GM18499 (cell line): ENCODE results near the gene AMY1A.
"Not testable (repeated sequence)": the region's sequence is repeated elsewhere in the genome, so short reads cannot be mapped to it uniquely, and the experiment has no call there.

Source experiments
- ATAC-seq: cut with Tn5 transposase; IDR thresholded peaks from one replicate; pipeline ENCODE4 v1.9.1; 2021; ENCODE audit warnings: moderate number of reproducible peaks; ENCODE audit not compliant: insufficient read depth, unreplicated experiment

AMY1A gene

DNA sequence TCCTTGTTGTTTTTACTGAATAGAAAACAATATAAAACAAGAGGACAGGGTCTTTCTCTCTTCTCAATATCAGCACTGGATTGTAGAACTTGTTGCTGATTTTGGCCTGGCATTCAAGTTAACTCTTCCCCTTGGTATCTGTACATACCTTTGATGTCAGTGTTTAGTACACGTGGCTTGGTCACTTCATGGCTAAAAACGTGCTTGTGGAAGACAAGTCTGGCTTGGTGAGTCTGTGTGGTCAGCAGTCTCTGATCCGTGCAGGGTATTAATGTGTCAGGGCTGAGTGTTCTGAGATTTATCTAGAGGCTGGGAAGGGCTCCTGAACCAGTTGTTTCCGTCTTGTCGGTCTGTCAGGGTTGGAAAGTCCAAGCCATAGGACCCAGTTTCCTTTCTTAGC is at the start of gene AMY1A:
Gene AMY1A (plus strand): TSS at position 301 of the 400 bp plus-strand sequence. CDS start 571 bp downstream, outside the sequence.
- not testable (repeated sequence) for ATAC-seq

DNA sequence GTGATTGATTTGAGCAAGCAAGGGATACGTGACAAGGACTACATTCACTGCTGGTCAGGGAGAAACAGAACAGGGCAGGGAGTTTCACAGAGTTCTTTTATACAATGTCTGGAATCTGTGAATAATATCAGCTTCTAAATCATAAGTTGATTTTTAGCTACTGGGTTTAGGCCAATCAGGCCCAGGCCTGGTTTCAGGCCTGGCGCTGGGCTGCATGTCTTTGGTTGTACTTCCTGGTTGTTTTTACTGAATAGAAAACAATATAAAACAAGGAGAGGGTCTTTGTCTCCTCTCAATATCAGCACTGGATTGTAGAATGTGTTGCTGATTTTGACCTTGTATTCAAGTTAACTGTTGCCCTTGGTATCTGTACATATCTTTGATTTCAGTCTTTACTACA is 39.2 kb upstream of the AMY1A start:
- ATAC-seq: no peak

DNA sequence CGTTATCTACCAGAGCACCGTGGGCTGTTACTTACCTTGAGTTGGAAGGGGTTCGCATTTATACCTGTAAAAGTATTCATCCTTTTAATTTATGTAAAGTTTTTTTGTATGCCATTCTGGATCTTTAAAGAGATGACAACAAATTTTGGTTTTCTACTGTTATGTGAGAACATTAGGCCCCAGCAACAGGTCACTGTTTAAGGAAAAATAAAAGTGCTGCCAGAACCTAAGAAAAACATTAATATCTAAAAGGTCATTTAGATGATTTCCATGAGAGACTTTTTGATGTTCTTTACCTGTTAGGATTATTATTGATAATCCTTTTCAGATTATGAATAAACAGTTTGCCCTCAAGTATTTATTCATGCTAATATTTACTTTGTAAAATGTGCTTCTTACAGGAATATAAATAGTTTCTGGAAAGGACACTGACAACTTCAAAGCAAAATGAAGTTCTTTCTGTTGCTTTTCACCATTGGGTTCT is 38.5 kb upstream of the AMY1A start, which contains the start of gene AMY2A:
Gene AMY2A (plus strand): TSS at position 434 of the 484 bp plus-strand sequence. CDS start 14 bp downstream, at position 448.
- not testable (repeated sequence) for ATAC-seq

DNA sequence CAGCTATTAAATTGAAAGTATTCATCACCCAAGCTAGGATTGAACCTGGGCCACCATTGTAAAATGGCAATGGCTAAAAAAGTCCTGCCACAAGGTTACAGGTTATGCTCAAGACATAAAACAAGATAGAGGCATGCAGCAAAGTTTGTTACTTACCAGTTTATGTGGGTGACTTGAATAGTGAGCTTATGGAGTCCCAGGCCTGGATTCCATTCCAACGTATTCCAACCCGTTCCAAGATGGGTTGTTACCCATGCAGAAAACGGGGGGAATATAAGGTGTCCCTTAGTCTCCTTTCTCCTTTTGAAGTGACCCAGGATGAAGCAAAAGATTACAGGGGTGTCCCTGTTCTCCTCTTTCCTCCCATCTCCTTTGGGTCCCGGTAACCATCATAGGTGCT is 28.1 kb upstream of the AMY1A start:
- not testable (repeated sequence) for ATAC-seq

DNA sequence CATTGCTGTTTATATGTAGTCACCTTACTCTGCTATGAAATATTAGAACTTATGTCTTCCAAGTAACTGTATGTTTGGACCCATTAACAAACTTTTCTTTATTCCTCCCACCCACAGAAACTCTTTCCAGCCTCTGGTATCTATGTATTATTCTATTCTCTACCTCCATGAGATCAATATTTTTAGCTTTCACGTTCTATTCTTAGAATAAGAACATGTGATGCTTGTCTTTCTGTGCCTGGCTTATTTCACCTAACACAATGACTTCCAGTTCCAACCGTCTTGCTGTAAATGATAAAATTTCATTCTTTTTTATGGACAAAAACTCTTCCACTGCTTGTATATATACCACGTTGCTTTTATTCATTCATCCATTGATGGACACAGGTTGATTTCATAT is 14.4 kb upstream of the AMY1A start:
- ATAC-seq: not testable (repeated sequence)

DNA sequence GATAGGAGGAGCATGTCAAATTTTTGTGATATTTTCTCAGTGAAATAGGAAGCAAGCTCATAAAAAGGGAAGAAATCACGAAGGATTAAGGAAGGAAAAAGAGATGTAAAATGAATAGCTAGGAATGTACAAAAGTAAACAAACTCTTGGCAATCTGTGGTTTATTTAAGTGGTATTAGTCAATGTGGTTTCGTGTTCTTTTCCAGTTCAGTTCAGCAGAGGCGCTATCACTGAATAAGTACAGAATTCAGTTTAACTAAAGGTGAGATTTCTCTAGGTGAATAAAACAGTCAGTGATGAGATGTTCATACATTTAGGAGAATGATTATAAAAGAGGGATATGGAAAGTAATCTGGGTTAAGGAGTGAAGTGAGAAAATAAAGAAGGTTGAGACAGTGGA is 11.7 kb upstream of the AMY1A start:
- not testable (repeated sequence) for ATAC-seq

DNA sequence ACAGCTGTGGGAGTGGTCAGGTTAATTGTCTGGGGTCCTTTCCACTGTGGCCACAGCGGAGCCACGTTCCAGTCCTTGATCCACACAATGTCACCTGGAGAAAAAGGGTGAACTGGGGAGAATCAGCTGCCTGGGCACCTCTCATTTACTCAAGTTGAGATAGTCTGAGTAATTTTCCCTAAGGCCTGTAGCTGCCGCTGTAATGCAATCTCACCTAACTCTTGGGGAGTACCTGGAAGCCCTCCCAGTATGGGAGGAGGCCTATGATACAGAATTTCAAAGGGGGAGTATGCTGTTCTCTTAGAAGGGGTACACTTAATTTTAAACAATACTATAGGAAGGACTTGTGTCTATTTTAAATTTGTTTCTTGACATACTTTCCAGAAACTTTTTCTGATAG is 5.3 kb upstream of the AMY1A start:
- not testable (repeated sequence) for ATAC-seq

DNA sequence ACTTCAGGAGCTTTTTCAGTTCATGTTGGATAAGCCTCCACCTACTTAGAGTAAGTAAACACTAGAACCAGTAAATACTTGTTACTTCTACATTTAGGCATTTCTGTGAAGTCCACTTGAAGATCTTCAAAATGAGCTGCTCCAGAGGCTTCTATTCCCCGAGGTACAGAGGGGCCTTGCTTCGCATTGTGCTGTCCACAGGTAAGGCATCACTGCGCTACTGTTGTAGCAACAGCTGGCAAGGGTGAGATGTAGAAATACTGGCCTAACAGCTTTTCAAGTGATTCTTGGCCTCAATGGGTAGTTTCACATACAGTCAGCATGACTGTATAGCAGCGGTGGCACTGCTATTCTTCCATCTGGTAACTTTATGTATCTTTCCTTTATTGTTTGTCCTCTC is 4.7 kb upstream of the AMY1A start:
- not testable (repeated sequence) for ATAC-seq

DNA sequence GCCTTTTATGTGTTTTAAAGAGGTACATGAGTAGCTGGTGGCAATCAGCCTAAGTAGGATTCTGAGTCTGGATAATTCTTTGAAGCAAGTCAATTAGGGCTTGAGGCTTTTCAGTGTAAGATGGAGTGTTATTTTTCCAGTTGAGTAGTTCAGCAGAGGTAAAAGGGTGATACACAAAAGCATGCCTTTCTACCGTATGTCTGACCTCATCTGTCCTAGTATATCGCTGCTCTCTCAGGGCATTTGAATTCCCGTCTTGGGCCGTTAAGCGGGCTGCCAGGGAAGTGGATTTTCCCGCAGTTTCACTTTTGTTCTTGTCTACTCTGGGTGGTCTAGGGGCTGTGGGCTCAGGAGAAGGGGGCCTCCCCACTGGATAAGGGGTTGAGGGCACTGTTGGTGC is 1.4 kb upstream of the AMY1A start:
- not testable (repeated sequence) for ATAC-seq

DNA sequence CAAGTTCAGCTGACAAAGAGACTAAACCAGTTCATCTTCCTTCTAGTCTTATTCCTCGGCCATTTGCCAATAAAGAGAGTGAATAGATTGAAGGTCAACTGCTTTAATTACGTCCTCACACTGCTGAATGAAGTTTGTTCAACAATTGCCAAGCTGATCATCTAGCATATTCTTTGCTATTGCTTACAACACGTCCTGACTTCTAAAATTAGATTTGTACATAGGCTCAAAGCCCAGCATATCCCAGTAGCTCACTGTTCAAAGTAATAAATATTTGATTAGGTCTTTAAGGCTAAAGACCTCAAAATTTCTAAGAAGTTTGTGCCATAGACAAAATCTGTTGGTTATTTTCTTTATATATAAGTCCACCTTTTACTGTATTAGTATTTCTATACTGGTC is 20.8 kb downstream of the AMY1A start:
- ATAC-seq: not testable (repeated sequence)

DNA sequence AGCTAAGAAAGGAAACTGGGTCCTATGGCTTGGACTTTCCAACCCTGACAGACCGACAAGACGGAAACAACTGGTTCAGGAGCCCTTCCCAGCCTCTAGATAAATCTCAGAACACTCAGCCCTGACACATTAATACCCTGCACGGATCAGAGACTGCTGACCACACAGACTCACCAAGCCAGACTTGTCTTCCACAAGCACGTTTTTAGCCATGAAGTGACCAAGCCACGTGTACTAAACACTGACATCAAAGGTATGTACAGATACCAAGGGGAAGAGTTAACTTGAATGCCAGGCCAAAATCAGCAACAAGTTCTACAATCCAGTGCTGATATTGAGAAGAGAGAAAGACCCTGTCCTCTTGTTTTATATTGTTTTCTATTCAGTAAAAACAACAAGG is 40.5 kb downstream of the AMY1A start, which contains the start of gene AMY1B:
Gene AMY1B (minus strand): TSS at position 101 of the 400 bp plus-strand sequence. CDS start 571 bp downstream, outside the sequence.
- ATAC-seq: not testable (repeated sequence)

DNA sequence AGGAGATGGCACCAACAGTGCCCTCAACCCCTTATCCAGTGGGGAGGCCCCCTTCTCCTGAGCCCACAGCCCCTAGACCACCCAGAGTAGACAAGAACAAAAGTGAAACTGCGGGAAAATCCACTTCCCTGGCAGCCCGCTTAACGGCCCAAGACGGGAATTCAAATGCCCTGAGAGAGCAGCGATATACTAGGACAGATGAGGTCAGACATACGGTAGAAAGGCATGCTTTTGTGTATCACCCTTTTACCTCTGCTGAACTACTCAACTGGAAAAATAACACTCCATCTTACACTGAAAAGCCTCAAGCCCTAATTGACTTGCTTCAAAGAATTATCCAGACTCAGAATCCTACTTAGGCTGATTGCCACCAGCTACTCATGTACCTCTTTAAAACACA is 41.9 kb downstream of the AMY1A start:
- ATAC-seq: not testable (repeated sequence)

DNA sequence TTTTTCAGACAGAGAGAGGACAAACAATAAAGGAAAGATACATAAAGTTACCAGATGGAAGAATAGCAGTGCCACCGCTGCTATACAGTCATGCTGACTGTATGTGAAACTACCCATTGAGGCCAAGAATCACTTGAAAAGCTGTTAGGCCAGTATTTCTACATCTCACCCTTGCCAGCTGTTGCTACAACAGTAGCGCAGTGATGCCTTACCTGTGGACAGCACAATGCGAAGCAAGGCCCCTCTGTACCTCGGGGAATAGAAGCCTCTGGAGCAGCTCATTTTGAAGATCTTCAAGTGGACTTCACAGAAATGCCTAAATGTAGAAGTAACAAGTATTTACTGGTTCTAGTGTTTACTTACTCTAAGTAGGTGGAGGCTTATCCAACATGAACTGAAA is 45.1 kb downstream of the AMY1A start:
- not testable (repeated sequence) for ATAC-seq

DNA sequence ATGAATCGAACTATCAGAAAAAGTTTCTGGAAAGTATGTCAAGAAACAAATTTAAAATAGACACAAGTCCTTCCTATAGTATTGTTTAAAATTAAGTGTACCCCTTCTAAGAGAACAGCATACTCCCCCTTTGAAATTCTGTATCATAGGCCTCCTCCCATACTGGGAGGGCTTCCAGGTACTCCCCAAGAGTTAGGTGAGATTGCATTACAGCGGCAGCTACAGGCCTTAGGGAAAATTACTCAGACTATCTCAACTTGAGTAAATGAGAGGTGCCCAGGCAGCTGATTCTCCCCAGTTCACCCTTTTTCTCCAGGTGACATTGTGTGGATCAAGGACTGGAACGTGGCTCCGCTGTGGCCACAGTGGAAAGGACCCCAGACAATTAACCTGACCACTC is 45.7 kb downstream of the AMY1A start:
- not testable (repeated sequence) for ATAC-seq

DNA sequence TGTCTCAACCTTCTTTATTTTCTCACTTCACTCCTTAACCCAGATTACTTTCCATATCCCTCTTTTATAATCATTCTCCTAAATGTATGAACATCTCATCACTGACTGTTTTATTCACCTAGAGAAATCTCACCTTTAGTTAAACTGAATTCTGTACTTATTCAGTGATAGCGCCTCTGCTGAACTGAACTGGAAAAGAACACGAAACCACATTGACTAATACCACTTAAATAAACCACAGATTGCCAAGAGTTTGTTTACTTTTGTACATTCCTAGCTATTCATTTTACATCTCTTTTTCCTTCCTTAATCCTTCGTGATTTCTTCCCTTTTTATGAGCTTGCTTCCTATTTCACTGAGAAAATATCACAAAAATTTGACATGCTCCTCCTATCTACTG is 52.1 kb downstream of the AMY1A start:
- ATAC-seq: not testable (repeated sequence)

DNA sequence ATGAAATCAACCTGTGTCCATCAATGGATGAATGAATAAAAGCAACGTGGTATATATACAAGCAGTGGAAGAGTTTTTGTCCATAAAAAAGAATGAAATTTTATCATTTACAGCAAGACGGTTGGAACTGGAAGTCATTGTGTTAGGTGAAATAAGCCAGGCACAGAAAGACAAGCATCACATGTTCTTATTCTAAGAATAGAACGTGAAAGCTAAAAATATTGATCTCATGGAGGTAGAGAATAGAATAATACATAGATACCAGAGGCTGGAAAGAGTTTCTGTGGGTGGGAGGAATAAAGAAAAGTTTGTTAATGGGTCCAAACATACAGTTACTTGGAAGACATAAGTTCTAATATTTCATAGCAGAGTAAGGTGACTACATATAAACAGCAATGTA is 54.8 kb downstream of the AMY1A start:
- ATAC-seq: not testable (repeated sequence)
